Uterus (tissue), 2 donors: ENCODE data around the gene HGFAC.

ENCODE experiments used
- CTCF ChIP-seq, 4 experiments: fragments of 200-600 bp in 2 of 4; fragments of 450-650 bp in 2 of 4; sonication (generic) in 2 of 4; IDR thresholded peaks; one replicate each; pipeline ENCODE4 v1.5.1; 2016 to 2019; ENCODE audit warnings: antibody characterized with exemption in 4 of 4, mild to moderate bottlenecking in 2 of 4, moderate library complexity in 1 of 4
- POLR2A ChIP-seq, 2 donors: fragments of 450-650 bp; IDR thresholded peaks; one replicate each; pipeline ENCODE4 v1.6.1; 2016; ENCODE audit warnings: antibody characterized with exemption in 2 of 2, mild to moderate bottlenecking in 1 of 2, moderate library complexity in 1 of 2

DNA sequence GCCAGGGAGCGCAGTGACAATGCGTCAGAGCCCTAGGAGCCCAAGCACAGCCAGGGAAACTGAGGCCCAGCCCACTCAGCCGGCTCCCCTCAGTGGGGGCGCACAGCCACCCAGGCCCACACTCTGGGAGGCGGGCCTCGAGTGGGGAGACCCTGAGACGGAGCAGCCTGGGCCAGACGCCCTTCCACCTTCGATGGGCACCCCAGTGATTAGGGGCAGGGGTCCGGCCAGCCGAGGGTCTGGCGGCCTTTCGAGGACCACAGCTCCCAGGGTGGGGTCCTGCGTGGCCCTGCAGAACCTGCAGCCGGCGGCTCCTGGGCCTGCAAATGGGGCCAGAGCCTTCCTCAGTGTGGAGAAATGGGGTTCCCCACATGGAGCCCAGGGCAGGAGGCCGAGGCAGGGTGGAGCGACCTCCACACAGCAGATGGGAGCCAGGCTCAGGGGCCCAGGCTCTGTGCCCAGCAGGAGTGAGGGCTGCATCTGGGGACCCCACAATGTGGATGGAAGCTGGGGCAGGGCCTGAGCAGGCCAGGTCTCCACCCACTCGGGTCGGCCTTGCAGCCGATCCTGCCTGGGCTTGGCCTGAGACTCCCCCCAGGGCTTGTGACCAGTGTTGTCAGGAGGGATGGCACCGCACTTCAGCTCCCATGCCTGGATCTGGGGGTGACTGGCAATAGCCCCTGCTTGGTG is 5.0 kb downstream of the HGFAC start:
- no peak for TF ChIP-seq POLR2A (IDR thresholded peaks at IDR 0.05)
- no peak for TF ChIP-seq CTCF (IDR thresholded peaks at IDR 0.05)
